ENCODE data around the gene CCNL1. TPM values are rescaled to one million over a fixed set of nuclear protein-coding genes. Genes with fewer than 3 reads are reported as not detected.

Gene CCNL1
- total and polyA plus RNA-seq, 2 donors (not counting 3 experiments of a cell fraction or from before 2014, with no cell fraction given) = 119 to 137 TPM

GRCh38 chr3:157123621-157124020, 36.3 kb downstream of the CCNL1 start:
- H3K9me3 ChIP-seq (replicated peaks; ENCODE audit: control insufficient read depth, insufficient read depth, low read length) = no peaks in the 10 kb centered on the region
- no peak overlapping the region for H3K4me2 ChIP-seq (ENCODE audit: insufficient read depth, low read length)
- no peaks in the 10 kb centered on the region for H3K36me3 ChIP-seq (ENCODE audit: control insufficient read depth in 2 of 2, extremely low read depth in 1 of 2, insufficient read depth in 2 of 2, low read length in 2 of 2)
- dilution Hi-C loops (cut with MboI; ENCODE audit: extremely low pct_ligation_motif_present, low sequenced_read_pairs) (no loop called here), intact Hi-C loops (cut with micrococcal nuclease) (no loop called here)
- H3K27me3 ChIP-seq (ENCODE audit: control insufficient read depth in 2 of 2, insufficient read depth in 2 of 2, low read length in 2 of 2) = no peaks in the 10 kb centered on the region
- H3K4me3 ChIP-seq (replicated peaks in 1 of 3; ENCODE audit: insufficient read depth in 1 of 3, low read depth in 1 of 3, low read length in 3 of 3) = no peak overlapping the region
- TF ChIP-seq POLR2A (IDR thresholded peaks at IDR 0.05; ENCODE audit: low read depth, low read length) (no peak), EZH2 (IDR thresholded peaks at IDR 0.05; ENCODE audit: borderline replicate concordance, low read depth, low read length, severe bottlenecking) (no peak), POLR2AphosphoS5 (IDR thresholded peaks at IDR 0.05; ENCODE audit: insufficient read depth, low read depth, low read length) (no peak), MYC (IDR thresholded peaks at IDR 0.05; ENCODE audit: low read depth, low read length) (no peak), JUN (IDR thresholded peaks at IDR 0.05; ENCODE audit: borderline replicate concordance, insufficient read depth, insufficient read length, low read depth) (no peak), FOS (IDR thresholded peaks at IDR 0.05; ENCODE audit: borderline replicate concordance, insufficient read depth, low read length) (no peak), CTCF (IDR thresholded peaks at IDR 0.05; ENCODE audit: extremely low read depth in 1 of 2, insufficient read depth in 1 of 2, low read depth in 1 of 2, low read length in 2 of 2) (no peak), GATA2 (IDR thresholded peaks at IDR 0.05; ENCODE audit: insufficient read depth, insufficient read length, low read depth, low read length) (no peak)
- TF ChIP-seq, protein P1, sequence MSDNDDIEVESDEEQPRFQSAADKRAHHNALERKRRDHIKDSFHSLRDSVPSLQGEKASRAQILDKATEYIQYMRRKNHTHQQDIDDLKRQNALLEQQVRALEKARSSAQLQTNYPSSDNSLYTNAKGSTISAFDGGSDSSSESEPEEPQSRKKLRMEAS (IDR thresholded peaks at IDR 0.05; ENCODE audit: insufficient read depth, insufficient read length) = no peak
- no peaks in the 10 kb centered on the region for H3K9me1 ChIP-seq (replicated peaks; ENCODE audit: control insufficient read depth, extremely low read depth, insufficient read depth, low read length)
- no peak overlapping the region for H3K9ac ChIP-seq (replicated peaks; ENCODE audit: extremely low read depth, insufficient read depth, low read length)
- BruUV-seq (replicated peaks) = no TSS peak
- no peak overlapping the region for H2AFZ ChIP-seq (ENCODE audit: low read depth, low read length)
- no peak for DNase-seq (ENCODE audit: low read depth, low spot score)
- CTCF ChIA-PET = interaction anchor here (1.1 to 3.4 kb wide), 2 partner anchors 14 to 35 kb away, joined by 3 to 11 read pairs; no protein-coding TSS in a partner anchor
- H3K27ac ChIP-seq (ENCODE audit: insufficient read depth, low read depth, low read length) = no peak overlapping the region
- no peak for FAIRE-seq
- peaks cover 16% of the 10 kb centered on the region for H3K4me1 ChIP-seq (ENCODE audit: control insufficient read depth, extremely low read depth, insufficient read depth, low read length)
- H4K20me1 ChIP-seq (replicated peaks; ENCODE audit: control insufficient read depth, extremely low read depth, insufficient read depth, low read length) = no peaks in the 10 kb centered on the region
- POLR2A ChIA-PET = no interaction called here
- H3K79me2 ChIP-seq (ENCODE audit: control insufficient read depth, insufficient read depth, low read length) = no peaks in the 10 kb centered on the region

Data from endothelial cell of umbilical vein (primary cell).